ENCODE measurements around the gene TTLL5.
"Not testable (repeated sequence)": the region's sequence is repeated elsewhere in the genome, so short reads cannot be mapped to it uniquely, and the experiment has no call there.

The TTLL5 gene

GRCh38 chr14:75925141-75925840, 264.2 kb downstream of the TTLL5 start:
- DNase-seq = not testable (repeated sequence)

GRCh38 chr14:75926431-75927115, 265.5 kb downstream of the TTLL5 start:
- no peak for DNase-seq

GRCh38 chr14:75927564-75928087, 266.6 kb downstream of the TTLL5 start:
- DNase-seq = no peak

- DNase-seq = no peak
Measured at GRCh38 chr14:75928690-75929181, 267.7 kb downstream of the TTLL5 start.

GRCh38 chr14:75933712-75934296, 272.8 kb downstream of the TTLL5 start:
- no peak for DNase-seq

- no peak for DNase-seq
Measured at GRCh38 chr14:75934998-75935628, 274.1 kb downstream of the TTLL5 start.

- no peak for DNase-seq
Measured at GRCh38 chr14:75939200-75939599, 278.2 kb downstream of the TTLL5 start.

- DNase-seq = no peak
Measured at GRCh38 chr14:75941030-75941429, 280.0 kb downstream of the TTLL5 start.

GRCh38 chr14:75944607-75945241, 283.7 kb downstream of the TTLL5 start:
- no peak for DNase-seq

GRCh38 chr14:75946785-75947184, 285.7 kb downstream of the TTLL5 start:
- DNase-seq = no peak

GRCh38 chr14:75952489-75952888, 291.4 kb downstream of the TTLL5 start:
- no peak for DNase-seq

GRCh38 chr14:75959031-75959430, 298.0 kb downstream of the TTLL5 start:
- no peak for DNase-seq

- DNase-seq = no peak
Measured at GRCh38 chr14:75960231-75960630, 299.2 kb downstream of the TTLL5 start.

GRCh38 chr14:75961662-75962061, 300.6 kb downstream of the TTLL5 start:
- DNase-seq = no peak

- DNase-seq = no peak
Measured at GRCh38 chr14:75967866-75968265, 306.8 kb downstream of the TTLL5 start.

- no peak for DNase-seq
Measured at GRCh38 chr14:75968456-75968855, 307.4 kb downstream of the TTLL5 start.

- DNase-seq = no peak
Measured at GRCh38 chr14:75969126-75969525, 308.1 kb downstream of the TTLL5 start.

- no peak for DNase-seq
Measured at GRCh38 chr14:75969891-75970290, 308.8 kb downstream of the TTLL5 start.

- no peak for DNase-seq
Measured at GRCh38 chr14:75970989-75971388, 309.9 kb downstream of the TTLL5 start.

GRCh38 chr14:75971509-75971908, 310.5 kb downstream of the TTLL5 start:
- DNase-seq = no peak

GRCh38 chr14:75972801-75973421, 311.9 kb downstream of the TTLL5 start:
- DNase-seq = no peak

GRCh38 chr14:75976826-75977581, 316.0 kb downstream of the TTLL5 start:
- DNase-seq = no peak
